IMR-90 (cell line): ENCODE data around the gene LINC00237.

ENCODE experiments used
- CHD1 ChIP-seq: IDR thresholded peaks from 2 replicates; pipeline ENCODE4 v1.6.1; 2012; ENCODE audit warnings: low read depth, low read length, improper control_type of control experiment
- MXI1 ChIP-seq: IDR thresholded peaks from 2 replicates; pipeline ENCODE4 v1.6.1; 2012; ENCODE audit warnings: low read depth, mild to moderate bottlenecking, low read length, moderate library complexity, borderline replicate concordance
- POLR2A ChIP-seq: IDR thresholded peaks from 2 replicates; pipeline ENCODE4 v1.6.1; 2012; ENCODE audit warnings: mild to moderate bottlenecking, low read depth, low read length
- RAD21 ChIP-seq: IDR thresholded peaks from 2 replicates; pipeline ENCODE4 v1.6.1; 2012; ENCODE audit warnings: low read length, improper control_type of control experiment
- RCOR1 ChIP-seq: IDR thresholded peaks from 2 replicates; pipeline ENCODE4 v1.6.1; 2012; ENCODE audit warnings: mild to moderate bottlenecking, low read length, improper control_type of control experiment; ENCODE audit not compliant: insufficient replicate concordance
- TF ChIP-seq, protein P1 (sequence below): conservative IDR thresholded peaks from 2 replicates; pipeline ENCODE4 v1.5.1; 2012; ENCODE audit warnings: mild to moderate bottlenecking, low read depth, low read length, improper control_type of control experiment
- TF ChIP-seq, protein P2 (sequence below): fragments of 150-350 bp; IDR thresholded peaks from 2 replicates; pipeline ENCODE4 v1.6.1; 2017; ENCODE audit warnings: mild to moderate bottlenecking, antibody characterized with exemption, low read length, low read depth

DNA sequence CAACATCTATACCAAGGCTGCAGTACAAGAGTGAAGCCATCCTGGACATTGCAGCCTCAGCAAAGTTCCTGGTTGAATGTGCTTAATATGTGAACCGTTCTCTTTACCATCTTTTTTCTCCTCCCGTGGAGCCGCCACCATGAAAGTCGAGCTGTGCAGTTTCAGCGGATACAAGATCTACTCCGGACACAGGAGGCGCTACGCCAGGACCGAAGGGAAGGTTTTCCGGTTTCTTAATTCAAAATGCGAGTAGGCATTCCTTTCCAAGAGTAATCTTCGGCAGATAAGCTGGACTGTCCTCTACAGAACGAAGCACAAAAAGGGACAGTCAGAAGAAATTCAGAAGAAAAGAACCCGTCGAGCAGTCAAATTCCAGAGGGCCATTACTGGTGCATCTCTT lies 8.4 kb upstream of the LINC00237 start:
- TF ChIP-seq, protein P1, sequence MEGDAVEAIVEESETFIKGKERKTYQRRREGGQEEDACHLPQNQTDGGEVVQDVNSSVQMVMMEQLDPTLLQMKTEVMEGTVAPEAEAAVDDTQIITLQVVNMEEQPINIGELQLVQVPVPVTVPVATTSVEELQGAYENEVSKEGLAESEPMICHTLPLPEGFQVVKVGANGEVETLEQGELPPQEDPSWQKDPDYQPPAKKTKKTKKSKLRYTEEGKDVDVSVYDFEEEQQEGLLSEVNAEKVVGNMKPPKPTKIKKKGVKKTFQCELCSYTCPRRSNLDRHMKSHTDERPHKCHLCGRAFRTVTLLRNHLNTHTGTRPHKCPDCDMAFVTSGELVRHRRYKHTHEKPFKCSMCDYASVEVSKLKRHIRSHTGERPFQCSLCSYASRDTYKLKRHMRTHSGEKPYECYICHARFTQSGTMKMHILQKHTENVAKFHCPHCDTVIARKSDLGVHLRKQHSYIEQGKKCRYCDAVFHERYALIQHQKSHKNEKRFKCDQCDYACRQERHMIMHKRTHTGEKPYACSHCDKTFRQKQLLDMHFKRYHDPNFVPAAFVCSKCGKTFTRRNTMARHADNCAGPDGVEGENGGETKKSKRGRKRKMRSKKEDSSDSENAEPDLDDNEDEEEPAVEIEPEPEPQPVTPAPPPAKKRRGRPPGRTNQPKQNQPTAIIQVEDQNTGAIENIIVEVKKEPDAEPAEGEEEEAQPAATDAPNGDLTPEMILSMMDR = no peak
- TF ChIP-seq RCOR1 (no peak), MXI1 (no peak), RAD21 (no peak), POLR2A (no peak), CHD1 (no peak)
- TF ChIP-seq, protein P2, sequence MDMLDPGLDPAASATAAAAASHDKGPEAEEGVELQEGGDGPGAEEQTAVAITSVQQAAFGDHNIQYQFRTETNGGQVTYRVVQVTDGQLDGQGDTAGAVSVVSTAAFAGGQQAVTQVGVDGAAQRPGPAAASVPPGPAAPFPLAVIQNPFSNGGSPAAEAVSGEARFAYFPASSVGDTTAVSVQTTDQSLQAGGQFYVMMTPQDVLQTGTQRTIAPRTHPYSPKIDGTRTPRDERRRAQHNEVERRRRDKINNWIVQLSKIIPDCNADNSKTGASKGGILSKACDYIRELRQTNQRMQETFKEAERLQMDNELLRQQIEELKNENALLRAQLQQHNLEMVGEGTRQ = no peak
